ENCODE measurements around the gene DIP2C. TPM values are rescaled to one million over a fixed set of nuclear protein-coding genes. Genes with fewer than 3 reads are reported as not detected.
A peak's percentile ranks its signal among the peaks of the same experiment; 100 is the strongest.

The DIP2C gene
- total RNA-seq, 1 donor from 2014 or later, result 10.1 TPM

DNA sequence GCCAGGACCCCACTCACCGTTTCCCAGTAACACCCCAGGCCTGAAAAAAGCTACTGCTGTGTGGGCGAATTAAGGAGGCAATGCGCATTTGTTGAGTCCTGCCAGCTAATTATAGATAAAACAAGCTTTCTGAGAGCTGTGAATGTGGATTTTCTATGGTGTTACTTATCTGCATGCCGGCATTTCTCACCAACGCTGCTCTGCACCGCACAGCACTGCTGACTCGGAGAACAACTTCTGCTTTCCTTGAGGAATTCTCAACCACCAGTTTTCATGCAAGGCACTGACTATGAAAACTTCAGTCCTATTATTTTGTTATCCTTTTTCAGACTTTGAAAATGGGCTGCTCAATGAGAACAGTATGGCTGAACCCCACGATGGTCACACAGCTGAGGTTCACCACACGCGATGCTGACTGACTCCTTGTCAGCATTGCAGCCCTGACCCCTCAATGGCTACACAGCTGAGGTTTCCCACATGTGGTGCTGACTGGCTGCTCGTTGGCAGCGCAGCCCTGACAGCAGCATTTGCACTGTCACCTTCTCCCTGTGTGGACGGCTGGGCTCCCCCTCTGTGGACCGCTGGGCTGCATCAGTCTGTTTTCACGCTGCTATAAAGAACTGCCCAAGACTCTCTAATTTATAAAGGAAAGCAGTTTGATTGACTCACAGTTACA lies 190.6 kb downstream of the DIP2C start:
- DNase-seq (ENCODE audit: low spot score), result no peak
- Mint-ChIP-seq H3K4me1 (peaks cover 34% of the 10 kb centered on the region), H3K27me3 (ENCODE audit: insufficient read depth, low read depth) (peaks cover 3% of the 10 kb centered on the region), H3K27ac (peak overlapping the region; percentile 76), H3K9me3 (no peaks in the 10 kb centered on the region), H3K36me3 (peaks cover 13% of the 10 kb centered on the region), H3K4me3 (no peak overlapping the region)
- Histone ChIP-seq H3K9me3 (ENCODE audit: low read depth) (no peaks in the 10 kb centered on the region), H3K4me3 (no peak overlapping the region), H3K36me3 (no peaks in the 10 kb centered on the region), H3K4me1 (peaks cover 11% of the 10 kb centered on the region), H3K27ac (no peak overlapping the region), H3K27me3 (no peaks in the 10 kb centered on the region), H3K4me2 (no peak overlapping the region), H3F3A (ENCODE audit: low read depth) (no peaks in the 10 kb centered on the region), H3K79me2 (ENCODE audit: low read depth) (peaks cover 32% of the 10 kb centered on the region), H4K20me1 (ENCODE audit: low read depth) (peaks cover 67% of the 10 kb centered on the region), H3K9ac (no peak overlapping the region), H2AFZ (replicated peaks) (no peak overlapping the region)
- no peak for TF ChIP-seq EZH2phosphoT487 (IDR thresholded peaks at IDR 0.05)
- no peak for TF ChIP-seq EZH2 (IDR thresholded peaks at IDR 0.05)
- TF ChIP-seq, protein P1, sequence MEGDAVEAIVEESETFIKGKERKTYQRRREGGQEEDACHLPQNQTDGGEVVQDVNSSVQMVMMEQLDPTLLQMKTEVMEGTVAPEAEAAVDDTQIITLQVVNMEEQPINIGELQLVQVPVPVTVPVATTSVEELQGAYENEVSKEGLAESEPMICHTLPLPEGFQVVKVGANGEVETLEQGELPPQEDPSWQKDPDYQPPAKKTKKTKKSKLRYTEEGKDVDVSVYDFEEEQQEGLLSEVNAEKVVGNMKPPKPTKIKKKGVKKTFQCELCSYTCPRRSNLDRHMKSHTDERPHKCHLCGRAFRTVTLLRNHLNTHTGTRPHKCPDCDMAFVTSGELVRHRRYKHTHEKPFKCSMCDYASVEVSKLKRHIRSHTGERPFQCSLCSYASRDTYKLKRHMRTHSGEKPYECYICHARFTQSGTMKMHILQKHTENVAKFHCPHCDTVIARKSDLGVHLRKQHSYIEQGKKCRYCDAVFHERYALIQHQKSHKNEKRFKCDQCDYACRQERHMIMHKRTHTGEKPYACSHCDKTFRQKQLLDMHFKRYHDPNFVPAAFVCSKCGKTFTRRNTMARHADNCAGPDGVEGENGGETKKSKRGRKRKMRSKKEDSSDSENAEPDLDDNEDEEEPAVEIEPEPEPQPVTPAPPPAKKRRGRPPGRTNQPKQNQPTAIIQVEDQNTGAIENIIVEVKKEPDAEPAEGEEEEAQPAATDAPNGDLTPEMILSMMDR (IDR thresholded peaks at IDR 0.05), result no peak

DNA sequence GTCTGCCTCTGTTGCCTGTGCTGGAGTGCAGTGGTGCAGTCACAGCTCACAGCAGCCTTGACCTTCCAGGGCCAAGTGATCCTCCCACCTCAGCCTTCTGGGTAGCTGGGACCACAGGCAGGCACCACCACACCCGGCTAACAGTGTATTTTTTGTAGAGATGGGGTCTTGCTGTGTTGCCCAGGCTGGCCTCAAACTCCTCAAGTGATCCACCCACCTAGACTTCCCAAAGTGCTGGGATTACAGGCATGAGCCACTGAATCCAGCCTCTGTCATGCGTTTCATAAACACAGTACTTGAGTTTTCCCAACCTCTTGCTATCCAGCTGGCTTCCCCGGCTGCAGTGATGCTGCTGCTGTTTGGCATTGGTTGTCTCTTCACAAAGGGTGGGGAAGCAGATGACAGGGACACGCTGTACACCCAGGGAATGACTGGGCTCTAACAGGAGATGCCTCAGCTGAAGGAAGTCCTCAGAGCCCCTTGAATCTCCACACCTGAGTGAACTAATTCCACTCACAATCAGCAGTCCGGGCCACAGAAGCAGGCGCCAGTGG lies 191.5 kb downstream of the DIP2C start:
- TF ChIP-seq EZH2phosphoT487 (IDR thresholded peaks at IDR 0.05) (no peak), EZH2 (IDR thresholded peaks at IDR 0.05) (no peak)
- TF ChIP-seq, protein P1 (IDR thresholded peaks at IDR 0.05), result no peak
- peaks cover 11% of the 10 kb centered on the region for H3K36me3 Mint-ChIP-seq
- H3K27ac Mint-ChIP-seq, result no peak overlapping the region
- no peak overlapping the region for H3K27ac ChIP-seq
- no peaks in the 10 kb centered on the region for H3K9me3 ChIP-seq (ENCODE audit: low read depth)
- H3K4me3 Mint-ChIP-seq, result no peak overlapping the region
- peaks cover 26% of the 10 kb centered on the region for H3K79me2 ChIP-seq (ENCODE audit: low read depth)
- H3K4me3 ChIP-seq, result no peak overlapping the region
- peaks cover 67% of the 10 kb centered on the region for H4K20me1 ChIP-seq (ENCODE audit: low read depth)
- no peak overlapping the region for H3K9ac ChIP-seq
- no peak for DNase-seq (ENCODE audit: low spot score)
- H3K27me3 ChIP-seq, result no peaks in the 10 kb centered on the region
- H3F3A ChIP-seq (ENCODE audit: low read depth), result no peaks in the 10 kb centered on the region
- no peaks in the 10 kb centered on the region for H3K9me3 Mint-ChIP-seq
- H3K4me2 ChIP-seq, result no peak overlapping the region
- H3K36me3 ChIP-seq, result no peaks in the 10 kb centered on the region
- H3K4me1 ChIP-seq, result peaks cover 19% of the 10 kb centered on the region
- no peak overlapping the region for H2AFZ ChIP-seq (replicated peaks)
- peaks cover 1% of the 10 kb centered on the region for H3K27me3 Mint-ChIP-seq (ENCODE audit: insufficient read depth, low read depth)
- H3K4me1 Mint-ChIP-seq, result peaks cover 44% of the 10 kb centered on the region

DNA sequence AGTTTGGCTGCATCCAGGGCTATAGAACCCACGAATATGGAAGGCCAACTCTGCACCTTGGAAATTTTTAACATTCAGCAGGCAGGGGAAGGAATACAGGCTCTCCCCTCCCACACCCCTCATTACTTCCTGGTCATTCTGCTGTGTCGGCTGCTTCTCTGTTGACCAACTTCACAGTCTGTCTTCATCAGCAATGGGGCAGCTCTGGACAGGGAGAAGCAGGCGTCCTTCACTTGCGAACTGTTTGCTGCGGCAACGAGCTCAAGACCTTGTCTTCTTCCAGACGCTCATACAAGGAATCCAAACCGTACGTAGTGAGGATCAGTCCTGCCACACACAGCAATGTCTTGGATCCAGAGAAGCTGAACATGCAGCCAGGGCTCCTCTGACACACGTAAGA lies 192.2 kb downstream of the DIP2C start:
- Histone ChIP-seq H4K20me1 (ENCODE audit: low read depth) (peaks cover 70% of the 10 kb centered on the region), H3K9ac (no peak overlapping the region), H3K9me3 (ENCODE audit: low read depth) (no peaks in the 10 kb centered on the region), H3K79me2 (ENCODE audit: low read depth) (peaks cover 29% of the 10 kb centered on the region), H3K27ac (no peak overlapping the region), H3F3A (ENCODE audit: low read depth) (no peaks in the 10 kb centered on the region), H3K4me1 (peaks cover 26% of the 10 kb centered on the region), H2AFZ (replicated peaks) (no peak overlapping the region), H3K36me3 (no peaks in the 10 kb centered on the region), H3K27me3 (no peaks in the 10 kb centered on the region), H3K4me2 (no peak overlapping the region), H3K4me3 (no peak overlapping the region)
- H3K9me3 Mint-ChIP-seq, result no peaks in the 10 kb centered on the region
- no peak overlapping the region for H3K27ac Mint-ChIP-seq
- peaks cover 4% of the 10 kb centered on the region for H3K36me3 Mint-ChIP-seq
- peaks cover 51% of the 10 kb centered on the region for H3K4me1 Mint-ChIP-seq
- TF ChIP-seq EZH2 (IDR thresholded peaks at IDR 0.05) (no peak), EZH2phosphoT487 (IDR thresholded peaks at IDR 0.05) (no peak)
- TF ChIP-seq, protein P1 (IDR thresholded peaks at IDR 0.05), result no peak
- no peaks in the 10 kb centered on the region for H3K27me3 Mint-ChIP-seq (ENCODE audit: insufficient read depth, low read depth)
- no peak for DNase-seq (ENCODE audit: low spot score)
- H3K4me3 Mint-ChIP-seq, result no peak overlapping the region

Measured in neural progenitor cell (in vitro differentiated cells).